ENCODE measurements around the gene IL1RAP. TPM values are rescaled to one million over a fixed set of nuclear protein-coding genes. Genes with fewer than 3 reads are reported as not detected.

Gene IL1RAP
- total RNA-seq, 1 experiment from 2014 or later, result 1.6 TPM

GRCh38 chr3:190552021-190552420 lies 38.1 kb downstream of the IL1RAP start:
- Histone ChIP-seq H3K9ac (ENCODE audit: low read length) (no peak overlapping the region), H3K79me2 (ENCODE audit: low read length) (no peaks in the 10 kb centered on the region), H2AFZ (ENCODE audit: low read length) (no peak overlapping the region), H3K36me3 (ENCODE audit: insufficient read depth, low read length) (no peaks in the 10 kb centered on the region), H4K20me1 (ENCODE audit: insufficient read depth, low read depth, low read length) (no peaks in the 10 kb centered on the region), H3K27me3 (ENCODE audit: low read length) (no peaks in the 10 kb centered on the region), H3K4me3 (ENCODE audit: low read length) (no peak overlapping the region), H3K27ac (ENCODE audit: low read length) (no peak overlapping the region), H3K9me3 (ENCODE audit: low read length) (peaks cover 14% of the 10 kb centered on the region), H3K4me1 (ENCODE audit: low read length) (no peaks in the 10 kb centered on the region), H3K4me2 (ENCODE audit: low read depth, low read length, poor library complexity, severe bottlenecking) (no peak overlapping the region), H3K9me2 (replicated peaks; ENCODE audit: insufficient read depth, low read length) (no peaks in the 10 kb centered on the region; the same call in 1 of the 2 replicates)
- DNase-seq, result no peak

- Histone ChIP-seq H2AFZ (ENCODE audit: low read length) (no peak overlapping the region), H3K9me2 (replicated peaks; ENCODE audit: insufficient read depth, low read length) (no peaks in the 10 kb centered on the region; the same call in 1 of the 2 replicates), H3K4me1 (ENCODE audit: low read length) (no peaks in the 10 kb centered on the region), H3K36me3 (ENCODE audit: insufficient read depth, low read length) (no peaks in the 10 kb centered on the region), H3K27ac (ENCODE audit: low read length) (no peak overlapping the region), H3K79me2 (ENCODE audit: low read length) (no peaks in the 10 kb centered on the region), H3K9me3 (ENCODE audit: low read length) (peaks cover 17% of the 10 kb centered on the region), H3K4me3 (ENCODE audit: low read length) (no peak overlapping the region), H4K20me1 (ENCODE audit: insufficient read depth, low read depth, low read length) (no peaks in the 10 kb centered on the region), H3K27me3 (ENCODE audit: low read length) (no peaks in the 10 kb centered on the region), H3K4me2 (ENCODE audit: low read depth, low read length, poor library complexity, severe bottlenecking) (no peak overlapping the region), H3K9ac (ENCODE audit: low read length) (no peak overlapping the region)
- DNase-seq, result no peak
Measured at GRCh38 chr3:190552969-190553759, 39.3 kb downstream of the IL1RAP start.

DNA sequence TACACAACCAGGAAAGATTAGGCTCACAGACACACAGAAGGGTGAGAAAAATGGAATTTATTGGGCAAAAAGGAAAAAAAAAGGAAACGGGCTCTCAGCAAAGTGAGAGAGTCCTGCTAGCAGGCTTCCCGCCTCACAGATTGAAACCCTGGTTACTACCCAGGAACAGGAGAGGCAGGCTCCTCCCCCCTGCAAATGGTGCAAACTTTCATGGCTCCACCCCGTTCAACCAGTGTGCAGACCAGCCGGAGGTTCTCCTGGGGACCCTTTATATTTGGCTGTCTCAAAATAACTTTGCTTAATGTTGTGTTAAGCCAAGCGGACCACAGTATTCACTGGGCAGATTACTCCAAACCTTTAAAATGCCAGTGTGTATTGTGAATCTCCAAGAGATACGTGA lies 40.3 kb downstream of the IL1RAP start:
- H3K9me3 ChIP-seq (ENCODE audit: low read length), result peaks cover 11% of the 10 kb centered on the region
- H3K9ac ChIP-seq (ENCODE audit: low read length), result no peak overlapping the region
- H3K79me2 ChIP-seq (ENCODE audit: low read length), result no peaks in the 10 kb centered on the region
- no peaks in the 10 kb centered on the region for H3K36me3 ChIP-seq (ENCODE audit: insufficient read depth, low read length)
- H3K4me2 ChIP-seq (ENCODE audit: low read depth, low read length, poor library complexity, severe bottlenecking), result no peak overlapping the region
- no peak overlapping the region for H3K27ac ChIP-seq (ENCODE audit: low read length)
- no peak overlapping the region for H2AFZ ChIP-seq (ENCODE audit: low read length)
- H4K20me1 ChIP-seq (ENCODE audit: insufficient read depth, low read depth, low read length), result no peaks in the 10 kb centered on the region
- H3K4me1 ChIP-seq (ENCODE audit: low read length), result no peaks in the 10 kb centered on the region
- no peak overlapping the region for H3K4me3 ChIP-seq (ENCODE audit: low read length)
- no peaks in the 10 kb centered on the region for H3K27me3 ChIP-seq (ENCODE audit: low read length)
- DNase-seq, result no peak
- H3K9me2 ChIP-seq (replicated peaks; ENCODE audit: insufficient read depth, low read length), result no peaks in the 10 kb centered on the region; the same call in 1 of the 2 replicates

- no peaks in the 10 kb centered on the region for H3K79me2 ChIP-seq (ENCODE audit: low read length)
- H2AFZ ChIP-seq (ENCODE audit: low read length), result no peak overlapping the region
- no peaks in the 10 kb centered on the region for H3K27me3 ChIP-seq (ENCODE audit: low read length)
- H3K36me3 ChIP-seq (ENCODE audit: insufficient read depth, low read length), result no peaks in the 10 kb centered on the region
- no peak overlapping the region for H3K27ac ChIP-seq (ENCODE audit: low read length)
- no peak overlapping the region for H3K4me2 ChIP-seq (ENCODE audit: low read depth, low read length, poor library complexity, severe bottlenecking)
- no peak overlapping the region for H3K4me3 ChIP-seq (ENCODE audit: low read length)
- H3K9me3 ChIP-seq (ENCODE audit: low read length), result peaks cover 11% of the 10 kb centered on the region
- H4K20me1 ChIP-seq (ENCODE audit: insufficient read depth, low read depth, low read length), result no peaks in the 10 kb centered on the region
- H3K4me1 ChIP-seq (ENCODE audit: low read length), result no peaks in the 10 kb centered on the region
- no peak overlapping the region for H3K9ac ChIP-seq (ENCODE audit: low read length)
- H3K9me2 ChIP-seq (replicated peaks; ENCODE audit: insufficient read depth, low read length), result no peaks in the 10 kb centered on the region; the same call in 1 of the 2 replicates
- DNase-seq, result no peak
Measured at GRCh38 chr3:190556351-190556750, 42.5 kb downstream of the IL1RAP start.

GRCh38 chr3:190557296-190557695 lies 43.4 kb downstream of the IL1RAP start:
- Histone ChIP-seq H3K9me2 (replicated peaks; ENCODE audit: insufficient read depth, low read length) (no peaks in the 10 kb centered on the region; the same call in 1 of the 2 replicates), H3K9me3 (ENCODE audit: low read length) (peaks cover 11% of the 10 kb centered on the region), H3K4me2 (ENCODE audit: low read depth, low read length, poor library complexity, severe bottlenecking) (no peak overlapping the region), H4K20me1 (ENCODE audit: insufficient read depth, low read depth, low read length) (no peaks in the 10 kb centered on the region), H3K9ac (ENCODE audit: low read length) (no peak overlapping the region), H3K27me3 (ENCODE audit: low read length) (no peaks in the 10 kb centered on the region), H2AFZ (ENCODE audit: low read length) (no peak overlapping the region), H3K27ac (ENCODE audit: low read length) (no peak overlapping the region), H3K4me3 (ENCODE audit: low read length) (no peak overlapping the region), H3K4me1 (ENCODE audit: low read length) (no peaks in the 10 kb centered on the region), H3K79me2 (ENCODE audit: low read length) (no peaks in the 10 kb centered on the region), H3K36me3 (ENCODE audit: insufficient read depth, low read length) (no peaks in the 10 kb centered on the region)
- DNase-seq, result no peak

DNA sequence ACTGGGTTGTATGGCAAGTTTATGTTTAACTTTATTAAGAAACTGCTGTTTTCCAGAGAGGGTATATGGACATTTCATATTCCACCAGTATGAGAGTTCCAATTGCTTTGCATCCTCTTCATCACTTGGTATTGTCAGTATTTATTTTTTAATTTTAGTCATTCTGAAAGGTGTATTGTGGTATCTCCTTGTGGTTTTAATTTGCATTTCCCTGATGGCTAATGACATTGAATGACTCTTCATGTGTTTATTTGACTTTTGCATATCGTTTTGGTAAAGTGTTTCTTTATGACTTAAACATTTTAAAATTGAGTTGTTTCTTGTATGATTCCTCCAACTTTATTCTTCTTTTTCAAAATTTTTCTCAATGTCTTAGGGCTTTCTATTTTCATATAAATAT lies 44.4 kb downstream of the IL1RAP start:
- Histone ChIP-seq H3K4me3 (ENCODE audit: low read length) (no peak overlapping the region), H3K4me1 (ENCODE audit: low read length) (no peaks in the 10 kb centered on the region), H3K9me3 (ENCODE audit: low read length) (peaks cover 15% of the 10 kb centered on the region), H2AFZ (ENCODE audit: low read length) (no peak overlapping the region), H3K9me2 (replicated peaks; ENCODE audit: insufficient read depth, low read length) (no peaks in the 10 kb centered on the region; the same call in 1 of the 2 replicates), H3K27ac (ENCODE audit: low read length) (no peak overlapping the region), H3K27me3 (ENCODE audit: low read length) (no peaks in the 10 kb centered on the region), H3K9ac (ENCODE audit: low read length) (no peak overlapping the region), H3K4me2 (ENCODE audit: low read depth, low read length, poor library complexity, severe bottlenecking) (no peak overlapping the region), H4K20me1 (ENCODE audit: insufficient read depth, low read depth, low read length) (no peaks in the 10 kb centered on the region), H3K36me3 (ENCODE audit: insufficient read depth, low read length) (no peaks in the 10 kb centered on the region), H3K79me2 (ENCODE audit: low read length) (no peaks in the 10 kb centered on the region)
- no peak for DNase-seq

DNA sequence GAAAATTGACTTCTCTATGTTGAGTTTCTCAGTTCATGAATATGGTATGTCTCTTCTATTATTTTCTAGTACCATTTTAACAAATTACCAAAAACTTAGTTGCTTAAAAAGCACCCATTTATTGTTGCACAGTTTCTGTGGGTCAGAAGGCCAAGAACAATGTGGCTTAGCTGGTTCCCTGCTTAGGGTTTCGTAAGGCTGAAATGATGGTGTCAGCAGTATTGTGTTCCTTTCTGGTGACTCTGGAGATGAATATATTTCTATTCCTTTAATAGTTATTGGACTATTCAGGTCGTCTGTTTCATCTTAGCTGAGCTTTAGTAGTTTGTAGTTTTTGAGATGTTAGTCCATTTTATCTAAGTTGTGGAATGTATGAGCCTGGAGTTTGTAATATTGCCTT lies 44.9 kb downstream of the IL1RAP start:
- H3K27ac ChIP-seq (ENCODE audit: low read length), result no peak overlapping the region
- DNase-seq, result no peak
- H3K4me3 ChIP-seq (ENCODE audit: low read length), result no peak overlapping the region
- H3K9me3 ChIP-seq (ENCODE audit: low read length), result peaks cover 16% of the 10 kb centered on the region
- no peaks in the 10 kb centered on the region for H3K36me3 ChIP-seq (ENCODE audit: insufficient read depth, low read length)
- no peak overlapping the region for H2AFZ ChIP-seq (ENCODE audit: low read length)
- no peaks in the 10 kb centered on the region for H3K27me3 ChIP-seq (ENCODE audit: low read length)
- no peaks in the 10 kb centered on the region for H4K20me1 ChIP-seq (ENCODE audit: insufficient read depth, low read depth, low read length)
- no peaks in the 10 kb centered on the region for H3K79me2 ChIP-seq (ENCODE audit: low read length)
- no peak overlapping the region for H3K9ac ChIP-seq (ENCODE audit: low read length)
- no peaks in the 10 kb centered on the region for H3K4me1 ChIP-seq (ENCODE audit: low read length)
- H3K4me2 ChIP-seq (ENCODE audit: low read depth, low read length, poor library complexity, severe bottlenecking), result no peak overlapping the region
- no peaks in the 10 kb centered on the region; the same call in 1 of the 2 replicates for H3K9me2 ChIP-seq (replicated peaks; ENCODE audit: insufficient read depth, low read length)

- Histone ChIP-seq H3K9me2 (replicated peaks; ENCODE audit: insufficient read depth, low read length) (no peaks in the 10 kb centered on the region; the same call in none of the 2 replicates), H3K27me3 (ENCODE audit: low read length) (no peaks in the 10 kb centered on the region), H3K4me1 (ENCODE audit: low read length) (no peaks in the 10 kb centered on the region), H3K9me3 (ENCODE audit: low read length) (peaks cover 19% of the 10 kb centered on the region), H3K4me2 (ENCODE audit: low read depth, low read length, poor library complexity, severe bottlenecking) (no peak overlapping the region), H3K79me2 (ENCODE audit: low read length) (no peaks in the 10 kb centered on the region), H3K4me3 (ENCODE audit: low read length) (no peak overlapping the region), H3K27ac (ENCODE audit: low read length) (no peak overlapping the region), H3K9ac (ENCODE audit: low read length) (no peak overlapping the region), H4K20me1 (ENCODE audit: insufficient read depth, low read depth, low read length) (no peaks in the 10 kb centered on the region), H3K36me3 (ENCODE audit: insufficient read depth, low read length) (no peaks in the 10 kb centered on the region), H2AFZ (ENCODE audit: low read length) (no peak overlapping the region)
- DNase-seq, result no peak
Measured at GRCh38 chr3:190560013-190560895, 46.4 kb downstream of the IL1RAP start.

Measured in Karpas-422 (cell line).